Right lung (tissue), 5 donors: ENCODE results near the gene ZNF208. TPM values are rescaled to one million over a fixed set of nuclear protein-coding genes. Genes with fewer than 3 reads are reported as not detected.
"Not testable (repeated sequence)": the region's sequence is repeated elsewhere in the genome, so short reads cannot be mapped to it uniquely, and the experiment has no call there.

Experiments used
- DNase-seq, 2 donors: peaks; one replicate each; pipeline ENCODE4 v3.0.0-alpha.2; 2013
- polyA plus RNA-seq, 5 donors: library from polyadenylated mRNA; unstranded; fragments of 120-200 nt; gene quantifications; one replicate each; pipeline versions ENCODE4 v1.2.1 to v1.2.3, GENCODE V29; 2013; ENCODE audit warnings: inconsistent platforms in 1 of 5, low replicate concordance in 1 of 5; ENCODE audit not compliant: insufficient read length in 5 of 5, insufficient read depth in 1 of 5

ZNF208 gene
- polyA plus RNA-seq, 5 donors: 1.4 to 2.4 (median 2.0) TPM

GRCh38 chr19:21885516-21885915 is 125.2 kb downstream of the ZNF208 start:
- not testable (repeated sequence) for DNase-seq

- not testable (repeated sequence) for DNase-seq
Observed at GRCh38 chr19:21884786-21885185, 126.0 kb downstream of the ZNF208 start.

- DNase-seq: no peak
Observed at GRCh38 chr19:21883516-21883915, 127.2 kb downstream of the ZNF208 start.

Other genes with a start within 250 kb of the ZNF208 start
- 10 to 100 TPM in 4 of 5 donors, 1 to 10 TPM in 1; 9.0 to 21.5 (median 18.1) TPM for gene ZNF100, start 243.4 kb downstream of the ZNF208 start, polyA plus RNA-seq
- 10 to 100 TPM; 20.6 to 44.8 (median 37.2) TPM for gene ZNF43, start 174.8 kb downstream of the ZNF208 start, polyA plus RNA-seq
- 1 to 10 TPM; 3.5 to 8.7 (median 4.2) TPM for gene ZNF257, start 41.5 kb upstream of the ZNF208 start, polyA plus RNA-seq
- gene ZNF676, start 186.0 kb upstream of the ZNF208 start, polyA plus RNA-seq: under 1 TPM; 0.13 to 0.85 (median 0.30) TPM